Osteocyte (in vitro differentiated cells): Measurements from ENCODE around the gene ARHGEF37. TPM values are rescaled to one million over a fixed set of nuclear protein-coding genes. Genes with fewer than 3 reads are reported as not detected.

Experiments
- DNase-seq: peaks from one replicate; pipeline ENCODE4 v3.0.0; 2021; ENCODE audit warnings: mixed read lengths; ENCODE audit not compliant: unreplicated experiment; ENCODE audit errors: extremely low spot score
- H3K27ac Mint-ChIP-seq: one replicate; pipeline ENCODE4 v1.8.0; 2021; ENCODE audit warnings: mild to moderate bottlenecking, mixed read lengths; ENCODE audit not compliant: unreplicated experiment
- H3K27me3 Mint-ChIP-seq: one replicate; pipeline ENCODE4 v1.8.0; 2021; ENCODE audit warnings: mixed read lengths; ENCODE audit not compliant: unreplicated experiment
- H3K36me3 Mint-ChIP-seq: one replicate; pipeline ENCODE4 v1.8.0; 2021; ENCODE audit warnings: mixed read lengths; ENCODE audit not compliant: unreplicated experiment
- H3K4me1 Mint-ChIP-seq: one replicate; pipeline ENCODE4 v1.8.0; 2021; ENCODE audit warnings: mixed read lengths; ENCODE audit not compliant: unreplicated experiment
- H3K4me3 Mint-ChIP-seq: one replicate; pipeline ENCODE4 v1.8.0; 2021; ENCODE audit warnings: mild to moderate bottlenecking, moderate library complexity, mixed read lengths; ENCODE audit not compliant: unreplicated experiment
- H3K9me3 Mint-ChIP-seq: one replicate; pipeline ENCODE4 v1.8.0; 2021; ENCODE audit warnings: mixed read lengths; ENCODE audit not compliant: unreplicated experiment
- total RNA-seq: library from RNA; stranded (reverse); gene quantifications from 2 replicates; pipeline ENCODE4 v1.2.1, GENCODE V29; 2021
- TF ChIP-seq, protein P1 (sequence below): fragments of 200-600 bp; sonication (generic); IDR thresholded peaks from 2 replicates; pipeline ENCODE4 v1.5.0; 2021; ENCODE audit warnings: antibody characterized with exemption, mild to moderate bottlenecking, moderate library complexity

Gene ARHGEF37
- total RNA-seq, 1 donor from 2014 or later = 8.9 TPM

- H3K4me3 Mint-ChIP-seq = peak overlapping the region; percentile 91
- peaks cover 37% of the 10 kb centered on the region for H3K4me1 Mint-ChIP-seq
- H3K9me3 Mint-ChIP-seq = no peaks in the 10 kb centered on the region
- peak overlapping the region; percentile 99 for H3K27ac Mint-ChIP-seq
- no peak for DNase-seq
- H3K36me3 Mint-ChIP-seq = peaks cover 29% of the 10 kb centered on the region
- TF ChIP-seq, protein P1, sequence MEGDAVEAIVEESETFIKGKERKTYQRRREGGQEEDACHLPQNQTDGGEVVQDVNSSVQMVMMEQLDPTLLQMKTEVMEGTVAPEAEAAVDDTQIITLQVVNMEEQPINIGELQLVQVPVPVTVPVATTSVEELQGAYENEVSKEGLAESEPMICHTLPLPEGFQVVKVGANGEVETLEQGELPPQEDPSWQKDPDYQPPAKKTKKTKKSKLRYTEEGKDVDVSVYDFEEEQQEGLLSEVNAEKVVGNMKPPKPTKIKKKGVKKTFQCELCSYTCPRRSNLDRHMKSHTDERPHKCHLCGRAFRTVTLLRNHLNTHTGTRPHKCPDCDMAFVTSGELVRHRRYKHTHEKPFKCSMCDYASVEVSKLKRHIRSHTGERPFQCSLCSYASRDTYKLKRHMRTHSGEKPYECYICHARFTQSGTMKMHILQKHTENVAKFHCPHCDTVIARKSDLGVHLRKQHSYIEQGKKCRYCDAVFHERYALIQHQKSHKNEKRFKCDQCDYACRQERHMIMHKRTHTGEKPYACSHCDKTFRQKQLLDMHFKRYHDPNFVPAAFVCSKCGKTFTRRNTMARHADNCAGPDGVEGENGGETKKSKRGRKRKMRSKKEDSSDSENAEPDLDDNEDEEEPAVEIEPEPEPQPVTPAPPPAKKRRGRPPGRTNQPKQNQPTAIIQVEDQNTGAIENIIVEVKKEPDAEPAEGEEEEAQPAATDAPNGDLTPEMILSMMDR = no peak
- H3K27me3 Mint-ChIP-seq = no peaks in the 10 kb centered on the region
Observed at GRCh38 chr5:149549461-149550267, 31.6 kb upstream of the ARHGEF37 start.

- peaks cover 37% of the 10 kb centered on the region for H3K4me1 Mint-ChIP-seq
- H3K27ac Mint-ChIP-seq = peak overlapping the region; percentile 99
- peaks cover 26% of the 10 kb centered on the region for H3K36me3 Mint-ChIP-seq
Observed at GRCh38 chr5:149550268-149550583, 31.1 kb upstream of the ARHGEF37 start.

GRCh38 chr5:149550594-149551226, 30.6 kb upstream of the ARHGEF37 start:
- Mint-ChIP-seq H3K9me3 (no peaks in the 10 kb centered on the region), H3K27me3 (no peaks in the 10 kb centered on the region), H3K4me3 (peak overlapping the region; percentile 91), H3K27ac (peak overlapping the region; percentile 99), H3K4me1 (peaks cover 35% of the 10 kb centered on the region), H3K36me3 (peaks cover 24% of the 10 kb centered on the region)
- no peak for DNase-seq
- TF ChIP-seq, protein P1 = no peak

More at GRCh38 chr5:149550268-149550583, 31.1 kb upstream of the ARHGEF37 start:
- no peaks in the 10 kb centered on the region for H3K27me3 Mint-ChIP-seq
- TF ChIP-seq, protein P1 = no peak
- DNase-seq = no peak
- no peaks in the 10 kb centered on the region for H3K9me3 Mint-ChIP-seq
- H3K4me3 Mint-ChIP-seq = peak overlapping the region; percentile 91

DNA sequence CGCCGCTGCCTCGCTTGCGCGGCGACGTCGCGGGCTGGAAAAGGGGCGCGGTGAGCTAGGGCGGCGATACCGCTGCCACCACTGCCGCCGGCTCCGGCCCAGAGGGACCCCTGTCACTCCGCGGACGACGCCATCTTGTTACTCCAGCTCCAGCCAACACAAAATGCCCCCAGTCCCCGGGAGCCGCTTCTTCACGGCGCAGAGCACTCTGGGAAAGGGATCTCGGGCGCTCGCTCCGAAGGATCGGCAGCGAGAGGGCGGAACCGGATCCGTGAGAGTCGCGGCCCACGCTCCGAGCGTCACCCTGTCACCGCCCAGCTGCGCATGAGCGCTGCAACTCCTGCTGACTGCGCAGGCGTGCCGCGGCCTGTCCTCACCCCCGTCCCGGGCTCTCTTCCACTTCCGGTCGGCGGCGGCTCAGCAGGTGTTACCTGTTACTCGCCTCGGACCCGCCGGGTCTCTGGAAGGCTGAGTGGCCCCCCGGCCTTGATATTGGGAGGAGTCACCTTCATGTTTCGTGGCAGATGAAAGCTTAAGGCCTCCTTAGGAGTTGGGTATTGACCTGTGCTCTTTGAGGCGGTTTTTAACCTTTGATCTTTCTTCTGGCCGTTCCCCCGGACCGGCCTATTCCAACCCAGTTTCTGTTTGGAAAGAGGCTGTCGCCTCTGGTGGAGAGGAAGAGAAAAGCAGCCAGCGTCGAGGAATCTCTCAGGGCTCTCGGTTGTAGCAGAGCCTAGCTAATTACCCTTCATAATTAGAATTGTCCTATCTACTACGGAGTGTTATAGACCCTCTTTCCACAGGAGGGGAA, 29.9 kb upstream of the ARHGEF37 start, which contains the start of gene CSNK1A1:
Gene CSNK1A1, minus strand, starts transcription at position 213 of the 811 bp plus-strand sequence. CDS start 475 bp downstream, outside the sequence.
- Mint-ChIP-seq H3K27me3 (no peaks in the 10 kb centered on the region), H3K36me3 (peaks cover 22% of the 10 kb centered on the region), H3K4me1 (peaks cover 33% of the 10 kb centered on the region), H3K27ac (peak within 1 kb of the TSS; percentile 99), H3K4me3 (peak within 1 kb of the TSS; percentile 91), H3K9me3 (no peaks in the 10 kb centered on the region)
- TF ChIP-seq, protein P1 = peak; percentile 81
- DNase-seq = peak; percentile 100
